GM18867 (cell line): ENCODE measurements around the gene ELOVL5.

Experiments
- ATAC-seq: cut with Tn5 transposase; IDR thresholded peaks from one replicate; pipeline ENCODE4 v1.9.1; 2021; ENCODE audit warnings: mild to moderate bottlenecking, moderate library complexity; ENCODE audit not compliant: unreplicated experiment

Gene ELOVL5

DNA sequence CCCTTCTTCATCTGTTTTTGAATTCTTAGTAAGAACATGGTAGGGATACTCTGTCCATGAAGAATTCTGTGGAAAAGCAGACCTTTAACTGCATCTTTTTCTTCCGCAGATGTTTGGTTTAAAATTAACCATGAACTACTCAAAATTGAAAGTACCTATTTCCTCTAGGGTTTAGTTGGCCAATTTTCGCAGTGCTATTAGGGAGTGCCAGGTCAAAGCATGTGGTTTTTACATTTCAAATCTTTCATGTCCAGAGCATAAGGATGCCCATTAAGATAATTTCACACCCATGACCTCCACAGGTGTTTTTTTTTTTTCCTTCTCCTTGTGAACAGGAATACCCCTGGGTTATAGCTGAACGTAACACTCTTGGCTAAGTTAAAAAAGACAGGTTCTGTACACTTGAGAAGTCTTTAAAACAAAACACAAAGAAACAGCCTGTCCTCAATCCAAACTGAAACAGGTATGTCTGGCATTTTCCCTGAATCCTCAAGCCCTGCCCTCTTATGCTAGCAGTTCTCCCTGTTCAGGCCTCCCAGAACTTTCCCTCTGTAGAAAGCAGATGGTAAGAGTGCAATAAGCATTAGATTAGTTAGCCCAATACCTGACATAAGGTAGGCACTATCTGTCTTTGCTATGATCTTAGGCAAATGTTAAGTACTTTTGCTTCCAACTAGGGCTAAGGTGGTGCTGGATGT is 67.1 kb downstream of the ELOVL5 start:
- peak; percentile 65 for ATAC-seq

DNA sequence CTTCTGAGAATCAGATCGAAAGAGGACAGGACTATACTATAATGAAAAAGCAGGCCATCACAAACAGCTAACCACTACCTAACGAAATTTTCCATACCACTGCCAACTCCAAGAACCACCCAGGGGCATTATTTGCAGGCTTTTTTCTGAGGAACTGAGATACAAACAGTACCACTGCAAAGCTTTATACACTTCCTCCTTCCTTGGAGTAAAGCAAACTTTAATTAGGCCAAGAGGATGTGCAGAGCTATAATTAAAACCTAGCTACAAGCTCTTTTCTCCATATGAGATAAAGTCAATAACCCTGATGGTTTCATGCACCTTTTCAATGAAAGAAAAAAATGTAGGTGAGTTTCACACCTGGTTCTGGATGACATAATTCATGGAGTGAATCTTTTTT is 68.5 kb downstream of the ELOVL5 start:
- ATAC-seq = no peak

DNA sequence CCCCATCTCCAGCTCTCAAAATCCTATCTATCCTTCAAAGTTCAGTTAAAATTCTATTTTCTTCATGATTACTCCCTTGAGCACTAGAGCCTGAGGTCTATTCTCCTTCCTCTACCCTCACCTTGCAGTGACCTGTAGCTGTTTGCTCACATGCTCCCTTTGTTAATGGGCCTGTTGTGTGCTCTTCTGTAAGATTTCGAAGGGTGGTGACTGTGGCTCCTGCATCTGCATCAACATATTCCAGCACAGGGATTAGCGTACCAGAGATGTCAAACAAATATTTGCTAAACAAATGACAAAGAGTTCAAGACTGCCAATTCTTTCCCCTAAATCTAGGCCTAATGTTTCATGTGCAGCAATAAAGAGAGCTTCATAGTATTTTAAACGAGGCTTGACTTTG is 69.5 kb downstream of the ELOVL5 start:
- ATAC-seq = no peak

DNA sequence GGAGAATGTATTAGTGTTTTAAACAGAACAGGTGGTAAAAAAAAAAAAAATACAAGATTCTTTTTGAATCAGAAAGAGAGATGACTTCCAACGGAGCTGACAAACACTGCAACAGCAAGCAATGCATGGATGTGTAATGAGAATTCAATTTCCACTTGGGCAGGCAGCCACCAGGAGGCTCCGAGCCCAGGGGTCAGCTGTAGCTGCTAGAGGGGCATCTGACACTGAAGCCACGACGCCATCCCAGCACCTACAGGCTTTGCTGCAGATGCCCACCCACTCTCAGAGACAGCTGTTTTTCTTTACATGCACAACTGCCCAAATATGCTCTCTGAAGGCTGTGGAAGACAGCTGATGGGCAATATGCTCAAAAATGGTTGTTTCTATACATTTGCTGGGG is 75.4 kb downstream of the ELOVL5 start:
- no peak for ATAC-seq

DNA sequence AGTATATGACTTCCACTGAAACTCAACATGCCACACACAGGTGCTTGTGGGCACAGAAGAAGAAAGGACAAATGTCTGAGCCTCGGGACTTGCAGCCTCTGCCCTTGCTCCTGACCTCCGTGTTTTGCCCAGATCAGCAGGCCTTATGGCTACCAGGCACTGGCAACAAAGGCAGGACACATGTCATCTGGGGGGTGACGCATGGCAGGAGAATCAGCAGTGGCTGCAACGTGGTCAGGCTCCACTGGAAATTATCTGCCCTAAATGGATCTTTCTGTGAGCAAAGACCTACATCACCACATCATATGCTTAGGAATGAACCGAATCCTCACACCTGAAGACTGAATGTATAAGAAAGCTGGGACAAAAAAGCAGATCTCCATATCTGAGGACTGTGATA is 78.9 kb downstream of the ELOVL5 start:
- ATAC-seq = no peak

DNA sequence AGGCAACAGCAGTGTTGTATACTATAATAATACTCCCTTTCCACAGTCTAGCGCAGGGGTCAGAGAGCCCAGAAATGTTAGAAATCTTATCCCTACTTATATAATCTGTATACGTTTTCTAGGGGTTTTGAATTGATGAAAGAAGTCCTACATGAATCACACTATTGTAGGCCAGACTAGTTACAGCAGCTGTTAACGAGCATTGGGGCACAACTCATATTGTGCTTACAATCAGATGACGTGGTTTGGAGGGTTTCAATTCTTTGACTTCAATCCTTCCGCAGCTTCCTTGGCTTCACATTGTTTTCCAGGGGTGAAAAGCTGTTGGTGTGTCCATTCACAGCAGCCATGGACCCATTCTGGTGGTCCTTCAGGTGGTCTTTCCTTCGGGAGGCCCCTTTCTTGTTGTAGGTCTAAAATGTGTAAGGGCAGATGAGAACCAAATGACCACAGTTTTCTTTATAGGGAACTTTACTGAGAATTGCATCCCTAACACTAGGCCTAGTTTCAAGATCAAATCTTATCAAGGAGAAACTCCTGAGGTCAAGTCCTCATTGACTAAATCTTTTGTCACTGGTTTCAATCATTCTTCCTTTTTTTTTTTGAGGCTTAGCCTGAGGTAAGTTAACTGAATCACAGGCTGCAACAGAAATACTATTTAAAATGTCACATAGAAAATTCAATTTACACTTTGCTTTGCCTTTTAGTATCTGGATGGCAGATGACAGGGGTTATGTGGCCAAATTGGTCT is 79.7 kb downstream of the ELOVL5 start:
- no peak for ATAC-seq

DNA sequence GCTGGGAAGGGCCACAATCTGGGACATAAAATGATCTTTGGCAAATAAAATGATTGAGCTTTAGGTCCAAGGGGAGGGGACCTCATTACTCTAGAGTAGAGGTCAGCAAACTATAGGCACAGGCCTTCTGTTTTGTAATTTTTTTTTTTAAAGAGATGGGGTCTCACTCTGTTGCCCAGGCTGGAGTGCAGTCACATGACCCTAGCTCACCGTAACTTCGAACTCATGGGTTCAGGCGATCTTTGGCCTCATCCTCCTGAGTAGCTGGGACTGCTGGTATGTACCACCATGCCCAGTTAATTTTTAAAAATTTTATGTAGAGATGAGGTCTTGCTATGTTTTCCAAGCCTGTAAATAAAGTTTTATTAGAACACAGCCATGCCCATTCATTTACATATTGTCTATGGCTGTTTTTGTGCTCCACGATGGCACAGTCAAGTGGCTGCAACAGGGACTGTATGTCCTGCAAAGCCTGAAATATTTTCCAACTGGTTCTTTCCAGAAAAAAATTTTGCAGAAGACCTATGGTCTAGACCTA is 82.1 kb downstream of the ELOVL5 start:
- ATAC-seq = no peak

DNA sequence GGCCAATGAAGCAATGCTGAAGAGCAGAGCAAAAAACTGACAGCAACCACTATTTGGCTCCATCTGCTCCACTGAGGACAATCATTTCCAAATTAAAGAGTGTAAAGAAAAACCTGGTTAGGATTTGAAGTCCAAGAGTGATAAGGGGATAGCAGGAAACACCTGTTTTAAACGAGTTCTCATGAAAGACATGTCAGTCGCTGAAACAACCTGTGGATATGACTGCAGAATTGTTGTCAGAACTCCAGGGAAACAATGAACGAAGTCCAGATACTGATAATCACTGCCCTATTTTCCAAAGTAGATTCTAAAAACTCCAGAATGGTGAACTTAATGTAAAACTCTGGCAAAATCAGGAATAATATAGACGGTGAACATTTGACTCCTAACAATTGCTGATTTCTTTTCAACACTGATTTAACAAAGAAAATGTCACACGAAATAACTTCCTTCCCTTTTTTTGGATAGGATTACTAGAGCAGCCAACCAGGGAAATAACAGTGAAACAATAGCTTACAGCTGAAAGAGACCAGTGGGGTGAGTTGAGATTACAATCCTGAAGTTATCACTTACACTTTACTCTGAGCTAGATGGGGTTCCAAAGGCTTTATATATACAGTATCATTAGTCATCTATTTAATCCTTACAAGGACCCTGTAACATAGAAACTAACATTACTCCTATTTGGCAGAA is 83.7 kb downstream of the ELOVL5 start:
- no peak for ATAC-seq

DNA sequence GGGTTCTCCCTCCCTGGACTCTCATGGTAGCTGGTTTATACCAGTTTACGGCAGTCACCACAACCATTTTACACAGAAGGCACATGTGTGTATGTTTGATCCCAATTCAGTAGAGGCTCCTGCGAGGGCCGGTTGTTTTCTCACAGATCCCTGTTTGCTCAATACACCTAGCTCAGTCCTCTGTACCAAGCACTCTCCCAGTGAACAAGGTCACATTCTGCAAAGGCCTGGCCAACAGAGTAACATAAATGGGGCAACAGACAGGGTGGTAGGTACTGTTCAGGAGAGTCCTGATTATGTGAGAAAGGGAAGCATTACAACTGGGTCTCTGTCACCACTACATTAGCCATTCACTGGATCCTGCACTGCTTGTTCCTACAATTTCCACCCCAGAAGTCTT is 84.4 kb downstream of the ELOVL5 start:
- no peak for ATAC-seq

DNA sequence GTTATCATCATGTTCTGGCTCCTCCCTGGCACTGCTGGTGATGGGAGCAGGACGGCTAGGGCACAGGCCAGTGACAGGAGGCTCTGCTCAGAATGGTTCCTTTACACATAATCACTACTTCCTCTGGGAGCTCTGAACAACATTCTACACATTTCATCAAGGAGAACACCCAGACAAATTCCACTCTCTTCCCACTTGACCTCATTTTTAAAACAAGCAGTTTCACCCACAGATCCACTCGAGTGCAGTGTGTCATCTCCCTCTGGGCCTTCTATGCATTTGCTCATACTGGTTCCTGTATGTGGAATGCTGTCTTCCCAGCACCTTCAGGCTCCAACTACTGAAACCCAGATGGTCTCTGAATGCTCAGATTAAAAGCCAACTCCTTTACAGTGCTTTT is 84.8 kb downstream of the ELOVL5 start:
- ATAC-seq = no peak

DNA sequence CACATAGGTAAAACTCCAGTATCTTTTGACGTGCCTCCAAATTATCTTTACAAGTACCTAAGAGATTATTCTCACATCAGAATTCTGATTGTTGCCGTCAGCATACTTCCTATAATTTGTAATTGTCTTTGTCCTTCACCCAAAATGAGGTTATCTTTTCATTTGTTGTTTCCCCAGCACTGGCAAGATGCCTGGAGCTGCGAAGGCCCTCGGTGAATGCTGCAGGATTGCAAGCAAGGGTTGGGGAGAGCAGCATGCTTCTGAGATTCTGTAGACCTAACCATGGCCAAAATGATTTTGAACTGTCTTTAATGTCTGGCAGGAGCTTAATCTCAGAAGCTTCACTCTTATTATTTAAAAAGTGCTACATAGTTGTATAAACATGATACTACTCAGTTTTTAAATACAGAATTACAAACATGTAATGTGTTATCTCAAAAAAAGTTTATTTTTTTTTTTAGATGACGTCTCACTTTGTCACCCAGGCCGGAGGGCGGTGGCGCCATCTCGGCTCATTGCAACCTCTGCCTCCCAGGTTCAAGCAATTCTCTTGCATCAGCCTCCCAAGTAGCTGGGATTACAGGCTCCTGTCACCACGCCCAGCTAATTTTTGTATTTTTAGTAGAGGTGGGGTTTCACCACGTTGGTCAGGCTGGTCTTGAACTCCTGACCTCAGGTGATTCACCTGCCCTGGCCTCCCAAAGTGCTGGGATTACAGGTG is 88.7 kb downstream of the ELOVL5 start:
- ATAC-seq = no peak

DNA sequence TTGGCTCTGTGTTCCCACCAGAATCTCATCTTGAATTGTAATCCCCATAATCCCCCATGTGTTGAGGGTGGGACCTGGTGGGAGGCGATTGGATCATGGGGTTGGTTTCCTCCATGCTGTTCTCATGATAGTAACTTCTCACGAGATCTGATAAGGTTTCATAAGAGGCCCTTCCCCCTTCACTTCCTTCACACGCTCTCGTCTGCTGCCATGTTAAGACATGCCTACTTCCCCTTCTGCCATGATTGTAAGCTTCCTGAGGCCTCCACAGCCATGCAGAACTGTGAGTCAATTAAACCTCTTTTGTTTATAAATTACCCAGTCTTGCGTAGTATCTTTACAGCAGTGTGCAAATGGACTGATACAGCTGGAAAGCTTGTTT is 90.0 kb downstream of the ELOVL5 start:
- ATAC-seq = no peak

DNA sequence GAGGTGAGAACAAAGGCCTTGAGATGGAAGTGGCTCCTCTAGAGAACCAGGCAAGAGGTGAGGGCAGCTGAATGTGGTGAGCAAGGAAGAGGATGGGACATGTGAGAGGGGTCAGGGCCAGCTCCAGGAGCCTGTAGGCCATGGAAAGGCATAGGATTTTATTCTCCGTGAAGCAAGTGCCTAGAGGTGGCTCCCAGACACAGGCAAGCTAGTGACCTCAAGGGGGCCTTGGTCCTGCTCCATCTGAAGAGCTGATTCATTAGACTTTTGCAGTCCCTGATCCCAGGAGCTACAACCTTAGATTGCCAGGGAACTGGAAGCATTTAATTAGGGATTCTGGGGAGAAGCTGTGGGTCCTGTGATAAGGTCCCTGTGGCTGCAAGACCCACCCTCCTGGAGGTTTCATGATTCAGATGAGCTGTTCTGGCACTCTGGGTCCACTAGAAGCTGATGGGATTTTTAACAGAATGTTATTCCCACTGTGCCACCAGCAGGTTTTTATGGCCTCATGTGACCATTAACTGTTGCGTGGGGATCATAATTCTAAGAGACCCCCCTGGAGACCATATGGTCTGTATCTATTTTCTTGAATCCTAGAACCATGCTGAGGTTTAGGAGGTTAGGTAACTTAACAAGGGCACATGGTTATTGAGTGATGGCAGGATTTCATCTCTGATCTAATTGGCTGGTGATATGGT is 90.5 kb downstream of the ELOVL5 start:
- ATAC-seq = no peak

DNA sequence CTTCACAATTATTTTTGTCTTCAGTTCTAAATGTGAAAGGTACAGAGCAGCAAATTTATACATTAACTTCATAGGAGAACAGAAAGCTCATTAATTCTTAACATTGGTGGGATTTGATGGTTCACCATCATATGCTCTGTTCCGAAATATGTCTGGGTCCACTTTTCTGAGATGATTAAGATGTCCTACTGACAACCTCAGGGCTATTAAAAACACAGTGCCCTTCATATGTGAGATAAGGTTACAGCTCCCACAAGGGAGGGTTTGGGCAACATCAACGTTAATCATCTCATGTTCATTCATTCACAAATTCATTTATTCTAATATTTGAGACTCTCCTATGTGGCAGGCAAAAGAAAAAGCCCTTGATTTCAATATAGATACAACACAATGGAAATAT is 91.2 kb downstream of the ELOVL5 start:
- no peak for ATAC-seq

DNA sequence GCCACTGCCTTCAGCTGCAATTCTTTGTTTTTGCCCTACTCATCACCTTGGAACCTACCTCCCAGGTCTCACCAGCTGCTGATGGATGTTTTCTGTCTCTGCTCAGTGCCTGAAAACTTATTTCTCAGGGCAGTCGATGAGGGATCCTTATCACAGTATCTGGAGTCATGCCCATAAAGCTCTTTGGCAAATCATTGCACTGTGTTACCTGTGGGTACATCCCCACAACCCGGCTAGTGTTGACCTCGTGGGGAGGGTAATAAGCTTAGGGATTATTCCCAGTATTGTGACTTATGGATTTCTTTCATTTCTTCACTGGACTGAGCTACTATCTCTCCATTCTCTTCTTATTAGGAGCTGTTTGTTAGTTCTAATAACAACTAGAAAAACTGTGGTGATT is 91.7 kb downstream of the ELOVL5 start:
- no peak for ATAC-seq

DNA sequence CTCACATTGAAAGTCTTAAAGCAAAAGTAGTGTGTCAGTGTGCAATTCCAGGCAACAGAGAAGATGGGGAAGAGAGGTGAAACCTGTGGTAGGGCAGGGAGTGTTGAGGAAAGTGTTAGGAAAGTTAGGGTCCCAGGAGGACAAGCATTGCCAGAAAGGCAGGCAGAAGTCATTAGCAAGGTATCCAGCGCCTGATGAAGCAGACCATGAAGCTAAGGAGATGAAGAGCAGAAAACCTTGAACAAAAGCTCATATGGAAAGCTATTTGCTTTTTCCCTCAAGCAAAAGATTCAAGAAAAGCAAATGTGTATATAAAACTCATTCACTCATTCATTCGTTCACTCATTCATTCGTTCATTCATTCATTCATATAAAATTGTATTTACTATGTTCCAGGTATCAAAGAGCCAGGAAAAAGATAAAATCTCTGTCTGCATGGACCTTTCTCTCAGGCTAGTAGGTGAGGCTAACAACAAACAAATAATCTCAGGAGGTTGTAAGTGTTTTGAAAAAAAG is 96.5 kb downstream of the ELOVL5 start:
- ATAC-seq = no peak

DNA sequence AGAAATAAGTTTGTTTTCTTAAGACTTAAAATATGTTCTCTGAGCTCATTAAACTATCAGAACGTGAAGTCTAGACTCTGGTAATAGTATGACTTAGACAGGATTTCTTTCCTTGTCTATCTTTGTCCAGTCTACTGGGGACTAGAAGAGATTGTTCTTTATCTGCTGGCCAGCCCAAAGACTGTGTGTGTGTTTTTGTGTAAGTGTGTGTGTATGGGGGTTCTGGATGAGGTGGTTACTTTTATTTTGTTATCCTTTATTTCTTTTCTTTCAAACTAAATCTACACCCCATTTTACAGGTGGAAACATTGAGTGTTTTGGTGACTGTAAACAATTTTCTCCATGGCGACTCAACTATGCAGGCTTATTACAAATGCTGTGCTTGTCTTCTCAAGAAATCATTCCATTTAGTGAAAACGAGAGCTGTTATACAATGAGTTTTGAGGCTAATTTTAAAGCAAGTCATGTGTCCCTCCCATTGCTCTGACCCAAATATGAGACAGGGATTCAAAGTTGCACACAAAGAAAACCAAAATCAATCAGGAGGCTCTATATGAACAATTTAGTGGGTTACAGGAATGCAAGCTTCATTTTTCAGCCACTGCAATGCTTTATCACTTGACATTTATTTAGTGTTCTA is 97.6 kb downstream of the ELOVL5 start:
- no peak for ATAC-seq

DNA sequence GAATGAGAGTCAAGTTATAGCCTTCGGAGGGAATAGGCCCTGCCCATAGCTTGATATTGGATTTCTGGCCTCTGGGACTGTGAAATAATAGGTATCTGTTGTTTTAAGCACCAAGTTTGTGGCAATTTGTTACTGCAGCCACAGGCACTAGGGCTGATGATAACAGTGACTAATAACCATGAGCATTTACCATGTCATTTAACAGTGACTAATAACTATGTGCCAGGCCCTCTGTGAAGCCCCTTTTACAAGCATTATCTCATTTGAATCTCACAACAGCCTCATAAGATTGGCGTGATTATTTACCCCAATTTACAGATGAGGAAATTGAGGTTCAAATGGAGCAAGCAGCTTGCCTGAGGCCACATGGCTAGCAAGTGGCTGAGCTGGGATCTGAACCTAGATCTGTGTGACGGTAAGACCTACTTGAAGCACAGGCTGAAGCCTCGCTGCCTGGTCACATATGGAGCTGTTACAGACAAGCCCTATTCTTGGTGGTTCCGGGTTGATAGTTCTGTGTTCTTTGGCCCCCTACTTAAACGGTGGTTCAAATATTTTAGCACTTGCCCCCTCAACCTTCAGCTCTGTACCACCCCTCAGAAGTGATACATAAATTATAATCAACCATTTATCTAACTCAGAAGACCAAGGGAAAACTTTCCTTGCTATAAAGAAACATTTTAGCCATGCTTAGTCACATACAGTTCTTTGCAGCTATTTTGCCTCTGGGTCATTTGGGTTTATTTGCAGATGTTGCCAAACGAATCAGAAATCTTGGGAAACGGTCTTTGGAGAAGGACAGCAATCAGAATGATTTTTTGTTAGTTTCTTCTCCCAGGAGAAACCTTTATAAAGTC is 98.3 kb downstream of the ELOVL5 start:
- no peak for ATAC-seq

DNA sequence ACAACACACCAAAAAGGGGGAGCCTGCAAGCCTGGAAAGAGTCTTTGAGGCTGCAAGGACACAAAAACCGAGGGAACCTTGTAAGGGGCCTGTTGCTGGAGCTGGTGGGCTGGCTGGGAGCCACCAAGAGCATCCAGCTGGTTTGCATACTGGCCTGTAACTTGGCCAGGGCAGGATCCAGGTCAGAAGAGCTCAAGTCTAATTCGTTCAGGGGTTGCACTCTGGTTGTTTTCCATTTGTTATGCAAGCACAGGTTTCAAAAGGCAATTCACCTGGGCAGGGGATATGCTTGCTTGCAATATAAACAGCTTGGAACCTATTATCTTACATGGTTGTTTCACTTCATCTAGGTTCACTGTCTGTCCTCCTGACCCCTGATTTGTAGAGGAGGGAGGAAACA is 101.8 kb downstream of the ELOVL5 start:
- no peak for ATAC-seq
